ENCODE data around the gene TNS3.

The TNS3 gene

DNA sequence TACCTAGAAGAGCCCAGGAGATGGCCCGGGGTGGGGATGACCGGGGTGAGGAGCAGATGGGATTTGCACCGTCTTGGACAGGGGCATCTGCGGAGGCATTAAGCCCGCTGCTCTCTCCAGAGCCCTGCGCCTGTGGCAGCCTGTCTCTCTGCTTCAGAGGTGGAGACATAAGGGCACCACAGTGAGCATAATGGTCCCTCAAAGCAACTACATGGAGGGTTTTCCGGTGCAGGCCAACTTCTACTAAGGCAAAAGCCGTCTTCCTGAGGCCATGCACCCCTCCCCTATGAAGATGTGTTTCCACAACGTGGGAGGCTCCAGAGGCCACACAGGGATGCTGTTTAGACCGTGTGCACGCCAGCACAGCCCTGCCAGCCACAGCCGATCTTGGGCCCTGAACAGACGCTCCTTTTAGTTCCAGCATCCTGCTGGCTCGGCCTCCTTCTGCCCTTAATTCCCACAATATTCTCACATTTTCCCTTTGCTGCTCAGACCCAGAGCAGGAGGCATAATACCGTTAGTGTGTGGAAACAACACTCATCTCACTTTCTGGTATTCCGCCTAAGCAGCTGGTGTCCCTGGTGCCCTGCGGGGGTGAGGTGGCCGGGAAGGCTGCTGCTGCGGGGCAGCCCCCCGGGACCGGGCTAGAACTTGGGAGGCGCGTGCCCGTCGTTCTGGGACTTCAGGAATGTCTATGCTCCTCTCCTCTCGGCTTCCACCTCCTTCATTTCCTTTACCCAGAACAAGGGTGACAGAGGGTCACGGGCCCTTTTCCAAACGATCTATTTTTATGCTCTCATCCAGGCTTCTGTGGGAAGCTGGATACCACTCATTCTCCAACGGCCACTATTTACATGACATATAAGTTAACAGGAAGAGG, 266.9 kb downstream of the TNS3 start:
- DNase-seq = no peak

DNA sequence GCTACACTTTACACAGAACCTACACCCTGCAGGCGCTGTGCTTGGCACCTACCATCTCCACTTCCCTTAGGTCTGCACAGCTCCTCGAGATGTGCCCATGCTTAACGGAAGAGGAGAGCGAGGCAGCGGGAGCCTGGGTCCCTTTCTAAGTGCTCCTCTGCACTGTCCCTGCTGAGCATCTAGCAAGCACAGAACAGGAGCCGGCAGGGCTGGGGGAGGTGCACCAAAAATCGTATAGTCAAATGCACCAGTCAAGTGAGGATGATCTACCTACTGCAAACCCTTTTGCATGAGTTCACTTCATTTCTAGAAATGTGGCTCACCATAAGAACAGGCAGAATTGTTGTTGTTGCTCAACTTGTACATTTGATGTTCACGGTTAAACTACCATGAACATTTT, 267.7 kb downstream of the TNS3 start:
- DNase-seq = no peak

DNA sequence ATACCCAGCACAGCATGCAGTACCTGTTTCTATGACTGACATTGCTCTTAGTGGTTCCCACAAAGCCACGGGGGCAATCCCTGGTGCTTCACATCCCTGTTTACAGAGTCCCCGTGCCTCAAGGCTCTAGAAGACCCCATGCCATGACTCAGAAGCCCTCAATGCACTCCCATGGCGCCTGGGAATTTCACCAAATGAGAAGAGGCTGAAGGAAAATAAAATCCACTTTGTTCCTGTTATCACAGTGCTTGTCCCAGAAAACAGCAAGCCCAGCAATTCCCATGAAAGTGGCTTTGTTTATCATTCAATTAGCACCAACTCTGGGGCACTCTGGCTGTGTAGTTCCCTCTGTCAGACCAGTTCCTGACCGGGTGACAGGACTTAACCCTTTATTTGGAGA, 268.3 kb downstream of the TNS3 start:
- DNase-seq = no peak

DNA sequence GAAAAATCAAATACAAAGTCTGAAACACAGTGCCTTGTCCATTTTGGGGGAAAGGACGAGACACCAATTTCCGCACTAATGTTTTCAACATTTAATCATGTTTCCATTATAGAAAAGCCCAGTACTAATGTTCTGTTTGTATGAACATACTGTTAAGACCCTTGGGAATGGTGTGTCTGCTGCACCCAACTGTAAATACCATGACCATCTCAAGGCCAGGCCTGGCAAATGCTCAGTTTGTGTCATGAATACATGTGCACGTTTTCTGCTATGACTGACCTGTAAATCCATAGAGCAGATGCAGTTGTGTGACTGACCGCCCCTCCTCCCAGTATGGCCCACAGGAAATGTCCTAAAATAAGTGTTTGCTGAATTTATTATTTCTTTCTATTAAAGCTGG, 270.0 kb downstream of the TNS3 start:
- no peak for DNase-seq

DNA sequence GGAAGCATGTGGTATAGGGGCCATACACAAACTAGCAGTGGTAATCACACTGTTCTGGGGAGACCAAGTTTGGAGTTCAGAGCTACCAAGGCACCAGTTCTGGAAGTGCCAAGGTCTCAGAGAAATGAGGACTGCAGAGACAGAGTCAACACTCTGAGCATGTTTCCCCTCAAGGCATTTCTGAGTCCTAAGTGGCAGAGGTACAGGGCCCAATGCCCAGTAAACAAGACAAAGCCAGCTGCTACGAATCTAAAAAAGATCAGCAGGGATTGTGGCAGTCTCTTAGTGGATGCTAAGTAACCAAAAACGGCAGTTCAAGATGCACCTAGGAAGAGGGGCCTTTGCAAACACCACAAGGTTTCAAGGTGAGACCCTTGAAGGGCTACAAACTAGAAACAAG, 271.9 kb downstream of the TNS3 start:
- no peak for DNase-seq

DNA sequence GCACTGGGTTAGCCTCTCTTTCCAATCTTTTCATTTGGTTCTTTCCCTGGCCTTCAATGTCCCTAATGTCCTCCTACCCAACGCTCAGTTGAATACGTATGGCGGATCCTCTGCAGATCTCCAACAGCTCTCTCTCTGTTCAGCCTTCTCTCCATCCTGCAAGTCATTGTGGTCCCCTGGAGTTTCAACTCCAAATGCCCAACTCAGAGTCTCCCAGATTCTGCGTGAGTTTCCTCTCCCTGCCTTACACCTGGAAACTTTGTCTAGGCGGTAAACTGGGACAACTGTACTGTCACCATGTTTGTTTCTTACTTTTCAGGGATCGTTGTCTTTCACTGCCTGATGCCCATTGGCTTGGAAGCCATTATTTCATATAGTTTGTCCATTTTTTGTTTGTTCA, 273.1 kb downstream of the TNS3 start:
- DNase-seq = no peak

DNA sequence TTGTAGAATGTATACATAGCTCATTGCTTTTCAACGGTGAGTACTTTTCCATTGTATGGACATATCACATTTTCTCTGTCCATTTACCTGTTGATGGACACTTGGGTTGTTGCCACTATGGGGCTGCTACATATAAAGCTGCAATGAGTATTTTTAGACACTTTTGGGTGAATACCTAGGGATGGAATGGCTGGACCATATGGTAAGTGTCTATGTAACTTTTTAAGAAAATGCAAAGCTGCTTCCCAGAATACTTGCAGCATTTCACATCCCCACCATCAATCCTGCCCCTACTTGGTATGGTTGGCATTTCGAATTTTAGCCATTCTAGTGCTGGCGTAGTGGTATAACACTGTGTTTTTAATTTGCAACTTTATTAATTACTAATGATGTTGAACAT, 274.6 kb downstream of the TNS3 start:
- no peak for DNase-seq

DNA sequence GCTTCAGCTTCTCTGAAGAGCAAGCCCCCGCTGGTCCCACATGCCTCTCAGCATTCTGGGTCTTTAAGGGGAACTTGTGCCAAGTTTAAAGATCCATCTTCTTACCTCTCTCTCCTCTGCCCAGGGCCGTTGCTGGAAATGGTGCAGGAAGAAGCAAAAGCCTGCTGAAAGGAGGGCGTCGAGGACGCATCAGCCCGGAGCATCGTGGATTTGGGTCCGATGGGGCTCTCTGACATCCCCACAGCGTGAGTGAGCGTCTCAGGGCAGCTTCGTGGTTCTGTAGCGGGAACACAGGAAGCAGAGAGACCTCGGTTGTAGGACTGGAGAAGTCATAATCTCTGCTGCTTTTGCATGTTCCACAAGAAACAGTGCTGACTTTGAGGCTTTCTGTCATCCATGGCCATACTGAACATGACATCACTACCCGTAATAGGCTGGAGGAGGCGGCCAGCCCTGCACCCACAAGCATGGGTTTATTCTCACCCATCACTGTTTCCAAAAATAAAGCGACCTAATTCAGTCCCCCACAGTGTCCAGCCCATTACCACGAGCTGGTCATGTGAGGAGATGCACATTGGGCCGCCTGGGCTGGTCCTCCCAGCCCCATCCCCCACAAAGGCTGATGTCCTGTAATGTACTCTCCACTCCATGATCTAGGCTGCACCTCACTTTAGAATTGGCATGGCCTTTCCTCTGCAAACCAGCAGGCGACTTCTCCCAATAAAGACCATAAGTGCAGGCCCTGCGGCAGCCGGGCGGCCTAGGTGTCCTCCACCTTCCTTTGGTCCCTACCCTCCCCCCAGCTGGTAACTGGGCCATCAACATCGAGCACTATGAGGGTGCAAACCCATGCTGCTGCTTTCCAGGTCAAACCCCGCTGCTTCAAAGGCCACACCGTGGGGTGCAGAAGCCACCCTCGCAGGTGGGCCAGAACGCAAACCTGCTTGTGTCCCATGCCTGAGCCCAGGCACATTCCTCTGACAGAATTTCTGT, 276.9 kb downstream of the TNS3 start:
- no peak for DNase-seq

DNA sequence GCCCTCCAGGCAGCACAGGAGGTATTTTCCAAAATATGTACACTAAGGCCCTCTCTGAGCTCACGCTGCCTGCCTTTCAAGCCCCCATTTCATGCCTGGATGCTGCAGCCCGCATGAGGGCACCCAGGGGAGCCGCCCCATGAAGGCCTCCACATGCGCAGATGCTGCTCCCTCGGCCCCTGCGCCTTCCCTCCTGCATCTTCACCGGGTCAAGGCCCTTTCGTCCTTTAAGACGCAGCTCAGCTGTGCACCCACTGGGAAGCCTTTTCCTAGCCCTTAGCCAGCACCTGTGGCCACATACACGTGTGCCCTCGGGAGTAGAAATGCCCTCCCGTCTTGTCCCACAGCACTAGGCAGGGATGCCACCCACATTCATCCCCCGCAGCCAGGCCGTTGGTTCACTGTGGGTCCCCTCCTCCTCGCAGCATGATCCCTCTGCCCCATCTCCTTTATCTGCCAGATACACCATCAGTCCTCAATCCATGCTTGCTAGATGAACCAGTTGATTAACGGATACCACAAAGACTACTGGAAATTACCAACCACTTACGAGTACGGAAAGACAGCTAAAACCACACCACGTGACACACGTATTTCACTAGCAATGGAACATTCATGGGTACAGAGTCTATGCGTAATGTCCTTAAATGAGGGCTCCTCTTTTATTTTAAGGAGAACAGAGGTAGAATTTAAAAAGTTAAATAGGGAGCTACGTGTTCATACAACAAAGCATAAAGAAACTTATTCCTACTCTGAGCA, 278.0 kb downstream of the TNS3 start:
- DNase-seq = no peak

DNA sequence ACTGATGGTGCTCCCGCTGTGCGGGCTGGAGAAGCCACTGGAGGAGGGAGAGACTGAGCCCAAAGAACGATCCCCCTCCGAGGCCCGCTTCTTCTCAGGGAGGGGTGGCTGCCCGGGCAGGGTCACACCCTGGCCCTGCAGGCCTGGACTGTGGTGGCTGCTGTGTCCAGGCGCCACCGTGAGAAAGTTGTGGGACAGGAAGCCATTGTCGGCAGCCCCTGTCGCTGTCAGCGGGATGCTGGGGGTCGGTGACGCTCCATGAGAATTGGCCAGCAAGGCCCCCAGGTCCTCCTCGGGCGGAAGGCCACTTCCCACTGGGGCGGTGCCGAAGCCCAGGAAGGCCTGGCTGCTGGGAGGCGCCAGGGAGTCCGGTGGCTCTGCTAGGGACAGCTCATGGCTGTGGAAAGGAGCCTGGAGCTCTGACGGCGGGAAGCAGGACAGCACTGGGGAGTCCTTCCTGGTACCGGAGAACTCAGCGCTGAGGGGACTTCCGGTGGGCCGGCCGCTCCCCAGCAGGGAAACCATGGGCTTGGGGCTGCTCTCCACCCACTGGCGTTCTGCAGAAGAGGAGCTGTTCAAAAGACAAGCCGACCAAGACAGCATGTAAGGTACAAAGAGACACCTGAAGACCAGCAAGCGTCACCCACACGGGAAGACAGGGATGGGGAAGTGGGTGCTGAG, 278.8 kb downstream of the TNS3 start:
- DNase-seq = no peak

DNA sequence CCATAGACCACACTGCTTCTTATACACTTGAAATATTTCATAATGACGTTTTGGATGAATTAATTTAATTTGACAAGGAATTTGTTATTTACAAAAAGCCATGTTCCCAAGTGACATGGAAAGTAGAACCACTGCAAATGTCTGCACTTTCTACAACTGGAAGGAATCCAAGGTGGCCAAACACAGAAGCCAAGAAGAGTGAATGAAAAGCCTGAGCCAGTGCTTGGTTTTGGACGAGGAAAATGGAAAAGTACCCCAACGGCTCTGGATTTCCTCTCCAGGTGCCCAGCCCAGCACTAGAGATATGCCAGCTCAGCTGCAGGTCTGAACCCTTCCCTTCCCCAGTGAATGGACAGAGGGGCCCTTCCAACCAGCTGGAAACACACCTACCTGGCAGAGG, 279.4 kb downstream of the TNS3 start:
- no peak for DNase-seq

DNA sequence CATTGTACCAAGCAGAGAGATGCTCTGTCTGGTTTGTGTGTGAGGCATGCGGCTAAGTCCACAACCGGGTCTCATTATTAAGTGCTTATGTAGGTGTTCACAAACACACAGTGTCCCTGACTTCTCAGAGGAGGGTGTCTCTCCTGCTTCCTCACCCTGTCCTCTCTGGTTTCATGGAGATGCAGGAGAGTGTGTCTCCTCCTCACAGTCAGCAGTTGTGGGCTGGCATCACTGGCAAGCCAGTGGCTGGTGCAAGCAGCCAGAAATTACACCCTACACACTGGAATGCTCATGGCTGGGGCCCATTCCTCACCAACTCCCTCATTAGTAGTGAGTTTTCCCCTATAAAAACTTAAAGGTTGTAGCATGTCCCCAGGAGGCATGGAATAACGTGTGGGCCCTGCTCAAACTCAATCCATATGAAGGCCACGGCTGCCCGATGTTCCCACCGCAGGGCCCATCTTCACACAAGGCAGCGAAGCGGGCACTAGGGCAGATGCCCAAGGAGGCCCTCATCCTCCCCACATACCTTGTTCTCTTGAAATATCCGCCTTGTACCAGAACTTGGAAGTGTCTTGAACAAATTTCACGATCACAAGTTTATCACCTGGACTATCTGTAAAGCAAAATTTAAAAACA, 280.1 kb downstream of the TNS3 start:
- DNase-seq = no peak

DNA sequence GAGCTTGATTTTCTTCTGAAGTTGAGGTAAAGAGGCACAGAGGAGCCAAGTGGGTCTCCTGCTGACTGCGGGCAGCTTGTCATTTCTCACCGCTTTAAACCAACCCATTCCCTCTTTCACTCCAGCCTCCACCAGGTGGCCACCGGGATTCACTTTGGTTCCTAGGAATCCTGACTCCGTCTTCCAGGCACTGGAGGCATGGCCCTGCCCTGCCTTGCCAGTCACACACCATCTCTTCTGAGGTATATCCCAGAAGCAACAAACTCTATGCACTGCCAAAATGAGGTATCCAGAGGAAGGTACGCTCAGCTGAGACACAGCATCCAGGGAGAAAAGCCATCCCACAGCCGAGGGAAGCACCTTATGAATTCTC, 280.8 kb downstream of the TNS3 start:
- DNase-seq = no peak

DNA sequence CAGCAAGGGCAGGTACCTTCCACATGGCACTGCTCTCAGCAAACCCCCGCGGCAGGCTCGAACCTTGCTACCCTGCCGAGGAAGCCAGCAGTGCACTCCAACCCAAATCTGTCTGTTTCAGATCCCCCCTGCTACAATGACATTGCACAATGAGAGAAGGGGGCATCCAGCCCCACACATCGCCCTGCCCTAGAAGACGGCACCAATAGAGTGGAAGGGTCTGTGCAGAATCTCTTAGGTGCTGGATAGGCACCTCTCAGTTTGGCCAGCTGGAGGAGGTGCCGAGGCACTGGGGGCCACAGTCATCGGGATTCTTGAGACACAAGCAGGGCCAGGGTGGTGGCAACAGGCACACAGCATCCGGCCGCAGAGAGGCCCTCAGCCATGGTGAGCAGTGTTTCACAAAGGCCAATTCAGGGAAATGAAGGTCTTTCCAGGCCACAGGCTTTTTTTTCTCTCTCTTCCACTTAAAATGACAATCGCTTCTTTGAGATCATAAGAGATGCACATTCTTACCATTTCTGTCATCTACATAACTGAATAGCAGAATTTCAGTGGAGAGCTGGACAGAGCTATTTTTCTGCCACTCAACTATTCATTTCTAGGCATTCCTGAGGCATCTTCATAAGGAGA, 281.3 kb downstream of the TNS3 start:
- DNase-seq = no peak

DNA sequence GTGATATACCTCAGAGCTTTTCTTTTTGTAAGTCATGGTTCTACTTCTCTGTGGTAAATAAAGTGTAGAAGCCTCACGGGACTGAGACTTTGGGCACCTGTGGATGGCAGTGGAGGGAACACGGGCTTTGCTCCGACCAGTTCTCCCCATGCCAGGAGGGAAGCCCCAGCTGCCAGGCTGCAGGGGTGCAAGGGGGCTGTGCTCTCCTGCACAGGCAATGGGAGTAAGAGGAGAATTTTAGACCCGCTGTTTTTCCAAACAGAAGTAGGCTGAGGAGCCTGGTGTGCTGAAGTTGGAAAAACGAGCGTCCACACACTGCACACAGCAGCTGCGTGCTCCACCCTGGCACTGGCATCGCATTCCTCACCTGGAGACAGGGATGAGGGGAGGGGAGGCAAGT, 282.4 kb downstream of the TNS3 start:
- DNase-seq = no peak

DNA sequence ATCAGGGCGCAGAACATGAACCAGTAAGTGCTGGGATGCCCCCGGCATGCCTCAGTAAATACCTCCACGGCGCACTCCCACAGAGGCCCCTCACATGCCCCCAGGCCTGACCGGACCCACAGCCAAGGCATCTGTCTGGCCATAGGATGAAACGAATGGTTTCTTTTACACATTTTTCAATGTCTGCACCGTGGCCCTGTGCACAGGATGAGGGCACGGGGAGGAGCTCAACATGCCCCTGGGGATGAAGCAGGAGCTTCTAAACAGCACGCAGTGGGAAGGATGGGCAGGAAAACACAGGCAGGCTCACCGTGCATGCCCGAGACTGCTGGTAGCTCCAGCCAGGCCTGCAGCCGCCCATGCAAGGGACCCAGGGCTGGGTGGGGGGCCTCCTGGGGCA, 283.3 kb downstream of the TNS3 start:
- DNase-seq = no peak

DNA sequence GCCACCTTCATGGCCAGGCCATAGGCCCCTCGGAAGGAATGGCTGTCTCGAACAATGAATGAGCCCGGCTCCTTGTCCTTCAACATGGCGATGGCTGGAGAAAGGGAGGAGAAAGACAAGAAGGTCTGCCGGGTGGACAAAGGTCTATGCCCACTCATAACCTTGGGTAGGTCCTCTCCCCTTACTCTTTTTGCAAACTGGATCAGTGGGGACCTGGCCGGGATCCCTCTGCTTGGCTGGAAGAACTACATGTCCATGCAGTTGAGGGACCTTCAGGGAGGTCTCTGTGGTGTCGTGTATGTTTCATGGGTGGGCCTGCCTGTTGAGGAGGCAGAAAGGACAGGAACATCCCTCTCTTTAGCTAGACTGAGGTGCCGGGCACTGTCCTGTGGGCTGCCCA, 284.8 kb downstream of the TNS3 start:
- no peak for DNase-seq

DNA sequence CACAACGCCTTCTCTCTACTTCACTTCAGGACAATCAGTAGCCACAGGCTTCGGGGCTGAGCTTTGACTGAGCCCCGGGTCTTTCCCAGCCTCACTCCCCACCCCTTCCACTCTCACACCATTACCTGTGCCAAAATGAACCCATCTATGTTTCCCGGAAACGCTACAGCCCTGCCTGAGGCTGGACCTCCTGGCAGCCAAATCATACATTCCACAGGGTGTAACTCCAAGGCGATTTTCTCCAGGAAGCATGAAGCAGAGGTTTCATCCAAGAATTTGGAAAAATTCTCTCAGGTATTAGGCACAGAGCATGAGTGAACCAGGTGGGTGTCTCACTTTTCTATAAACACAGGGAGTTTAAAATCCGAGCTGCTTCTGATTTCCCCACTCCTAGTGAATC, 286.3 kb downstream of the TNS3 start:
- no peak for DNase-seq

DNA sequence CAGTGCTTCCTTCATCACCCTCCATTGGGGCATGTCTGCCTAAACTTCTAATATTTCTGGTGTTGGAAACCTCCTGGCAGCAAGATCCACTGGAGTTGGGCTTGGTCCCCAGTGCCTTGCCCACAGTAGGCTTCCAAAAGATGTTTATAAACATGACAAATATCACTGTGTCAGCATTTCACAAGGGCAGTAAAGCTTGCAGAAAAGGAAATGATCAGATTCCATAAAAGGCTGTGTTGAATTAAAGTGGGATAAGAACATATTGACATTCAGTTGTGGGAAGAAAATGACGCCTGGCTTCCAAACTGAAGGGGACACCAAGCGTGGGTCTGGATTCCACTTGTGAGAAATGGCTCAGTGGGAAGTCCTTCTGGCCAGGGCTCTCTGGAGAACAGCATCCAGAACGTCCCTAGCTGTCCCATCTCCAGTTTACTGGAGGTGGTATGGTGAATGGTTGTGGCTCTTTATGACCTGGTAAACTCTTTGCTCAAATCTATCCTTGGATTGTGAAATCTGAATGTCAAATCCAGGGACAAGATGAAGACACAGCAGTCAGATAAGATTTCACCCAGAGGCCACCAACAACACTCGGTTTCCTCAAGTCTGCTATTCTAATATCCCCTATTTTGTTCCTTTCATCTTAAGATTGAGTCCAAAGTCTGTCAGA, 287.2 kb downstream of the TNS3 start:
- no peak for DNase-seq

DNA sequence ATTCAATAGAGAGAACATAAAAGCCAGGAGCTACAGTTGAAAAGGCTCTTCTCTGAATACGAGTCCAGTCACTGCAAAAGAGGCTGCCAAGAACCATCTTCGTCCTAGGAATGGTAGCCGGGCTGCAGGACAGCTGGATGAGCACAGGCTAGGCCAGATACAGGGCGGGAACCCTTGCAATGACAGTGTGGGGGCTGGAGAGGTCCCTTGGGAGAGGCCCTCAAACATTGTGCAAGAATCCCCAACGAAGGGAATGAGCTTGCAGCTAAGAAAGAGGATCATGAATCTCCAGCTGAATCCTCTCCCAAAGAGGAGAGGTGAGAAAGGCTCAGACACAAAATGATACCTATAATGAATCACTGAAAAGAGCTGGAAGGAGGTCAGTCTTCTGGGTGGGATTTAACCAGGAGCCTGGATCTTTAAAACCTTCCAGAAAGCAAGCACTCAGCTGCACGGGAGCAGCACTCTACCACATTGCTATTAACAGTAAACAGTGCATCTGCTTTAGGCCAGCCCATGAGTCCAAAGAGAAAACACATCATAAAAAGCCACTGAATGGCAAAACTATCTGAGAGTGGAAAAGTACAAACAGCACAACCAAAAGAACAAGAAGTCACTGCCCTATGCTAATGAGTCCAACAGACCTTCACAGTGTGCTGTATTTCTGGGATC, 287.9 kb downstream of the TNS3 start:
- DNase-seq = no peak

Data from NCI-H510A (cell line).